AG09319 (cell line): ENCODE data around the gene VANGL1.
A peak's percentile ranks its signal among the peaks of the same experiment; 100 is the strongest.

ENCODE experiments used
- DNase-seq: peaks from one replicate; pipeline ENCODE4 v3.0.0-alpha.2; 2010; ENCODE audit warnings: low read depth; ENCODE audit errors: extremely low read depth
- CTCF ChIP-seq: IDR thresholded peaks from 2 replicates; pipeline ENCODE4 v1.5.1; 2011; ENCODE audit warnings: low read depth, mild to moderate bottlenecking, inconsistent platforms, low read length, moderate library complexity

VANGL1 gene

GRCh38 chr1:115641762-115642167 lies at the start of gene VANGL1:
Gene VANGL1, plus strand, starts transcription at chr1:115641970. Its CDS starts 9,444 bp downstream, at chr1:115651414.
- peak; percentile 7 for DNase-seq
- TF ChIP-seq CTCF = no peak

- TF ChIP-seq CTCF = no peak; the same call in 1 of the 2 replicates
- DNase-seq = no peak
Observed at GRCh38 chr1:115592264-115592663, 49.5 kb upstream of the VANGL1 start.

GRCh38 chr1:115593365-115594259 lies 48.2 kb upstream of the VANGL1 start:
- DNase-seq = no peak
- TF ChIP-seq CTCF = no peak

GRCh38 chr1:115594600-115594999 lies 47.2 kb upstream of the VANGL1 start:
- no peak for DNase-seq
- TF ChIP-seq CTCF = no peak

GRCh38 chr1:115595279-115596079 lies 46.3 kb upstream of the VANGL1 start:
- TF ChIP-seq CTCF = peak; percentile 99
- peak; percentile 88 for DNase-seq

- no peak for TF ChIP-seq CTCF
- no peak for DNase-seq
Observed at GRCh38 chr1:115596080-115596780, 45.5 kb upstream of the VANGL1 start.
